Epidermal melanocyte (primary cell): ENCODE data around the gene NSDHL.

Source experiments
- DNase-seq: peaks from one replicate; pipeline ENCODE4 v3.0.0; 2011; ENCODE audit warnings: low spot score; ENCODE audit not compliant: insufficient read length

Gene NSDHL

GRCh38 chrX:152844256-152844655 lies 13.4 kb downstream of the NSDHL start:
- no peak for DNase-seq

GRCh38 chrX:152845618-152846240 lies 14.9 kb downstream of the NSDHL start:
- DNase-seq: no peak

- no peak for DNase-seq
Observed at GRCh38 chrX:152847281-152847680, 16.4 kb downstream of the NSDHL start.

- DNase-seq: no peak
Observed at GRCh38 chrX:152850465-152850864, 19.6 kb downstream of the NSDHL start.

- no peak for DNase-seq
Observed at GRCh38 chrX:152853986-152854385, 23.1 kb downstream of the NSDHL start.

GRCh38 chrX:152861116-152861515 lies 30.3 kb downstream of the NSDHL start:
- no peak for DNase-seq

GRCh38 chrX:152861826-152862225 lies 31.0 kb downstream of the NSDHL start:
- DNase-seq: no peak

GRCh38 chrX:152865232-152865920 lies 34.5 kb downstream of the NSDHL start:
- DNase-seq: no peak

- no peak for DNase-seq
Observed at GRCh38 chrX:152866386-152866785, 35.5 kb downstream of the NSDHL start.

- no peak for DNase-seq
Observed at GRCh38 chrX:152869972-152870371, 39.1 kb downstream of the NSDHL start.

GRCh38 chrX:152871260-152871659 lies 40.4 kb downstream of the NSDHL start:
- DNase-seq: no peak

- no peak for DNase-seq
Observed at GRCh38 chrX:152872522-152872921, 41.7 kb downstream of the NSDHL start.

GRCh38 chrX:152873361-152873760 lies 42.5 kb downstream of the NSDHL start:
- no peak for DNase-seq

GRCh38 chrX:152876931-152877840 lies 46.3 kb downstream of the NSDHL start:
- DNase-seq: no peak

- DNase-seq: no peak
Observed at GRCh38 chrX:152878976-152879755, 48.3 kb downstream of the NSDHL start.

GRCh38 chrX:152881289-152881688 lies 50.4 kb downstream of the NSDHL start:
- no peak for DNase-seq

- DNase-seq: no peak
Observed at GRCh38 chrX:152884171-152884570, 53.3 kb downstream of the NSDHL start.

- DNase-seq: no peak
Observed at GRCh38 chrX:152886716-152887115, 55.9 kb downstream of the NSDHL start.

- no peak for DNase-seq
Observed at GRCh38 chrX:152892499-152892898, 61.6 kb downstream of the NSDHL start.

GRCh38 chrX:152892999-152893891 lies 62.4 kb downstream of the NSDHL start:
- no peak for DNase-seq
